Colonic mucosa (tissue), 4 donors: ENCODE data around the gene S100A6. TPM values are rescaled to one million over a fixed set of nuclear protein-coding genes. Genes with fewer than 3 reads are reported as not detected.

ENCODE experiments used
- DNase-seq: peaks from one replicate; pipeline ENCODE4 v3.0.0-alpha.2; 2020
- H3K27ac ChIP-seq: fragments of 200-600 bp; one replicate; pipeline ENCODE4 v1.8.0; 2021
- H3K27me3 ChIP-seq: fragments of 200-600 bp; one replicate; pipeline ENCODE4 v1.8.0; 2021
- H3K36me3 ChIP-seq: fragments of 200-600 bp; one replicate; pipeline ENCODE4 v1.8.0; 2021
- H3K4me1 ChIP-seq: fragments of 200-600 bp; one replicate; pipeline ENCODE4 v1.8.0; 2021; ENCODE audit warnings: mild to moderate bottlenecking
- H3K4me3 ChIP-seq: fragments of 200-600 bp; one replicate; pipeline ENCODE4 v1.8.0; 2021
- H3K9ac ChIP-seq, 2 donors: one replicate each; pipeline ENCODE4 v1.7.0; 2013; ENCODE audit warnings: control low read depth in 2 of 2, low read depth in 2 of 2, low read length in 2 of 2
- H3K9me3 ChIP-seq: fragments of 200-600 bp; one replicate; pipeline ENCODE4 v1.8.0; 2021
- CTCF ChIP-seq: fragments of 200-600 bp; IDR thresholded peaks from one replicate; pipeline ENCODE4 v1.8.0; 2022; ENCODE audit warnings: antibody characterized with exemption, mild to moderate bottlenecking
- intact Hi-C: fragments of 100-400 bp; cut with DNase I; formaldehyde crosslinking; loops from one replicate; pipeline ENCODE4 v1.14.1; 2022
- total RNA-seq, 2 donors: library from RNA; stranded (reverse); fragmentation: NEBNext Ultra II Directional in 1 of 2; extraction: Animal tissue kit (Norgen Biotek cat#: 25700) in 1 of 2; gene quantifications; one replicate each; pipeline ENCODE4 v1.2.1, GENCODE V29; 2021
- donor health status: healthy.
- donor health status: DM: no; HTN: no; CAD: no.
- donor health status: DM: no; HTN: no; CAD: no.

S100A6 gene
- total RNA-seq, 2 donors from 2014 or later, result 2,444 to 2,474 TPM

GRCh38 chr1:153572569-153573015 is 36.8 kb upstream of the S100A6 start:
- peak; percentile 79 for TF ChIP-seq CTCF
- Histone ChIP-seq H3K9ac (no peak overlapping the region), H3K4me3 (no peak overlapping the region), H3K9me3 (no peaks in the 10 kb centered on the region), H3K27ac (peak overlapping the region; percentile 23), H3K27me3 (no peaks in the 10 kb centered on the region), H3K36me3 (no peaks in the 10 kb centered on the region), H3K4me1 (peaks cover 7% of the 10 kb centered on the region)
- peak; percentile 92 for DNase-seq
- intact Hi-C loops, result loop anchor here (5.0 to 10.0 kb wide), 3 partner anchors 50 to 182 kb away; no protein-coding TSS in a partner anchor

GRCh38 chr1:153571706-153572105 is 35.9 kb upstream of the S100A6 start:
- no peak for TF ChIP-seq CTCF
- intact Hi-C loops, result loop anchor here (5.0 to 10.0 kb wide), 3 partner anchors 51 to 183 kb away; no protein-coding TSS in a partner anchor
- H3K4me1 ChIP-seq, result peaks cover 16% of the 10 kb centered on the region
- H3K36me3 ChIP-seq, result no peaks in the 10 kb centered on the region
- no peaks in the 10 kb centered on the region for H3K9me3 ChIP-seq
- H3K4me3 ChIP-seq, result no peak overlapping the region
- peak overlapping the region; percentile 23 for H3K27ac ChIP-seq
- DNase-seq, result no peak
- no peak overlapping the region for H3K9ac ChIP-seq
- no peaks in the 10 kb centered on the region for H3K27me3 ChIP-seq

GRCh38 chr1:153570874-153571273 is 35.1 kb upstream of the S100A6 start:
- Histone ChIP-seq H3K9ac (no peak overlapping the region), H3K36me3 (no peaks in the 10 kb centered on the region), H3K9me3 (no peaks in the 10 kb centered on the region), H3K4me3 (no peak overlapping the region), H3K4me1 (peaks cover 22% of the 10 kb centered on the region), H3K27me3 (no peaks in the 10 kb centered on the region), H3K27ac (no peak overlapping the region)
- intact Hi-C loops, result loop anchor here (5.0 to 10.0 kb wide), 3 partner anchors 51 to 184 kb away; no protein-coding TSS in a partner anchor
- TF ChIP-seq CTCF, result no peak
- DNase-seq, result no peak

- H3K27me3 ChIP-seq, result no peaks in the 10 kb centered on the region
- no peak overlapping the region for H3K9ac ChIP-seq
- intact Hi-C loops, result loop anchor here (2.0 to 10.0 kb wide), 2 partner anchors 59 to 215 kb away; partner anchors contain the start of gene S100A9
- H3K4me1 ChIP-seq, result peaks cover 29% of the 10 kb centered on the region
- no peak overlapping the region for H3K4me3 ChIP-seq
- no peaks in the 10 kb centered on the region for H3K9me3 ChIP-seq
- no peak for TF ChIP-seq CTCF
- H3K27ac ChIP-seq, result no peak overlapping the region
- no peak for DNase-seq
- H3K36me3 ChIP-seq, result no peaks in the 10 kb centered on the region
Observed at GRCh38 chr1:153569465-153569864, 33.7 kb upstream of the S100A6 start.

- H3K36me3 ChIP-seq, result no peaks in the 10 kb centered on the region
- H3K27ac ChIP-seq, result peak overlapping the region; percentile 97
- peaks cover 29% of the 10 kb centered on the region for H3K4me1 ChIP-seq
- H3K9ac ChIP-seq, result peak overlapping the region; percentile 19 to 86
- H3K4me3 ChIP-seq, result no peak overlapping the region
- no peaks in the 10 kb centered on the region for H3K9me3 ChIP-seq
- H3K27me3 ChIP-seq, result no peaks in the 10 kb centered on the region
- intact Hi-C loops, result loop anchor here (1.0 to 10.0 kb wide), 3 partner anchors 34 to 214 kb away; partner anchors contain the start of gene S100A9
- DNase-seq, result peak; percentile 93
- TF ChIP-seq CTCF, result peak; percentile 99
Observed at GRCh38 chr1:153568367-153569099, 32.7 kb upstream of the S100A6 start.
